Measurements from ENCODE around the gene RAB6A. TPM values are rescaled to one million over a fixed set of nuclear protein-coding genes. Genes with fewer than 3 reads are reported as not detected.

The RAB6A gene
- total RNA-seq, 2 donors from 2014 or later = 94.7 to 104 TPM

DNA sequence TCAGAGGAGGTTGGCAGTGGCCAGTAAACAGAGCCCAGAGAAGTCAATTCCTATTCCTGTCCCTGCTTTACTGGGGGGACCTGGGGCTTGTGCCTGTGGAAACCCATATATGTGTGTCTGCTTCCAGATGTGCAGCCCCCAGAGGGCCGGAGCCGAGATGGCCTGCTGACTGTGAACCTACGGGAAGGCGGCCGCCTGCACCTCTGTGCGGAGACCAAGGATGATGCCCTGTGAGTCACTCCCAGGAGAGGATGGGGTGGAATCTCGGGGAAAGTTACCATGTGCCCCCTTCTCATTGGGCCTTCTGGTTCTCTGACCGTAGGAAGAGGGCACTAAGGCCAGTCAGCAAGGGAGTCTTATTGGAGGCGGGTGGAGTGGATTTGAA lies 109.2 kb downstream of the RAB6A start:
- Histone ChIP-seq H3K36me3 (no peaks in the 10 kb centered on the region), H3K4me1 (no peaks in the 10 kb centered on the region), H3K27me3 (no peaks in the 10 kb centered on the region), H3K27ac (no peak overlapping the region), H3K9me3 (no peaks in the 10 kb centered on the region), H3K4me3 (no peak overlapping the region)
- no peak for DNase-seq (ENCODE audit: low spot score)
- TF ChIP-seq CTCF (IDR thresholded peaks at IDR 0.05) = no peak

DNA sequence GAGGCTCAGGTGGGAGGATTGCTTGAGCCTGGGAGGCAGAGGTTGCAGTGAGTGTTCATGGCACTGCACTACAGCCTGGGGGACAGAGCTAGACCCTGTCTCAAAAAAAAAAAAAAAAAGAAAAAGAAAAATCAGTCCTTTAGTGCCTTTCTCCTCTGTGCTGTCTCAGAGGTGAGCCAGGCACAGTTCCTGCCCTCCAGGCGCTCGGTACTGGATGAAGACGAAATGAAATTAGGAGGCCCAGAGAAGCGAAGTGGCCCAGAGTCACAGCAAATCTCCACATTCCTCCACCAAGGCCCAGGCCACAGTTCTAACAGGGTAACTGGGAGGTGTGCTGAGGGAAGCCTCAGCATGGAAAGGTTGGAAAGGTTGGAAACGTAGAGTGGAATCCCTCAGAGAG lies 109.6 kb downstream of the RAB6A start:
- TF ChIP-seq CTCF (IDR thresholded peaks at IDR 0.05) = no peak
- Histone ChIP-seq H3K36me3 (no peaks in the 10 kb centered on the region), H3K4me3 (no peak overlapping the region), H3K9me3 (no peaks in the 10 kb centered on the region), H3K27ac (no peak overlapping the region), H3K27me3 (no peaks in the 10 kb centered on the region), H3K4me1 (no peaks in the 10 kb centered on the region)
- no peak for DNase-seq (ENCODE audit: low spot score)

GRCh38 chr11:73650400-73650799 lies 110.5 kb downstream of the RAB6A start:
- Histone ChIP-seq H3K4me1 (no peaks in the 10 kb centered on the region), H3K36me3 (no peaks in the 10 kb centered on the region), H3K9me3 (no peaks in the 10 kb centered on the region), H3K4me3 (no peak overlapping the region), H3K27ac (no peak overlapping the region), H3K27me3 (no peaks in the 10 kb centered on the region)
- no peak for TF ChIP-seq CTCF (IDR thresholded peaks at IDR 0.05)
- no peak for DNase-seq (ENCODE audit: low spot score)

DNA sequence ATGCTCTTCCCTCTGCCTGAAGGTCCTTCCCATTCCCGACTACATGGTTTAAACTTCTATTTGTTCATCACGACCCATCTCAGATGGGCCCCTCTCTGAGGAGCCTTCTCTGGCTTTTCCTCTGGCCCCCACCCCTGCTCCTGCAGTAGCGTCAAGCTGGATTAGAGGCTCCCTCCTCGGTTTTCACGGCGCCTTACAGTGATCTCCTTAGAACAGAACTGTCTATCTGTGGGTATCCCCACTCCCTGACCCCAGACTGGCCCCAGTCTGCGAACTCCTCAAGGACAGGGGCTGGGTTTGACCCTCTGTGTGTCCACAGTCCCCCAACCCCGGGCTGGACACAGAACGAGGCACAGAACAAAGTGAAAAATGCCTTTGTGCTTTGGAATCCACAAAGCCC lies 111.7 kb downstream of the RAB6A start:
- H3K27ac ChIP-seq = no peak overlapping the region
- H3K36me3 ChIP-seq = no peaks in the 10 kb centered on the region
- no peak for DNase-seq (ENCODE audit: low spot score)
- TF ChIP-seq CTCF (IDR thresholded peaks at IDR 0.05) = no peak
- H3K9me3 ChIP-seq = no peaks in the 10 kb centered on the region
- H3K27me3 ChIP-seq = no peaks in the 10 kb centered on the region
- no peak overlapping the region for H3K4me3 ChIP-seq
- no peaks in the 10 kb centered on the region for H3K4me1 ChIP-seq

DNA sequence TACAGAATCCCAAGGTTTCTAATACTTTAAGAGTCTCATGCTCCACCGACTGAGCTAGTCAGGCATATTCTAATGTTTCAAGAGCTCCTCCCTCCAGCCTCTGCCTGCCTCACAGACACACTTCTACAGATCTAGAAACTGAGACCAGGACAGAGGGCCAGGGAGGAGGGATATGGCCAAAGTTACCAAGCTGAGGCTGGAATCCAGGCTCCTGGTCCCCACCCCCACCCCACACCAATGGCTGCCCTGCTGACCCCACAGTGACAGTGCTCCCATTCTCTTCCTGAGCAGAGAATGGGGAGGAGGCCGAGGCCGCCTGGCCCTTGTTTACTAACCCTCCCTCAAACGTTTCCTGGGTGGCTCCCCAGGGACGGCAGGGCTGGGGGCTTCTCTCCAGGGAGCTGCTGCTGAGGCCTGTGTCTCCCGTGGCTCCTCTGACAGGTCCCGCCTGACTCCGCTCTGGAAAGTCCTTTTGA lies 112.3 kb downstream of the RAB6A start:
- Histone ChIP-seq H3K4me3 (no peak overlapping the region), H3K27ac (no peak overlapping the region)

More for the DNA sequence above, 112.3 kb downstream of the RAB6A start:
- no peak for TF ChIP-seq CTCF (IDR thresholded peaks at IDR 0.05)
- Histone ChIP-seq H3K27me3 (no peaks in the 10 kb centered on the region), H3K36me3 (no peaks in the 10 kb centered on the region), H3K9me3 (no peaks in the 10 kb centered on the region), H3K4me1 (no peaks in the 10 kb centered on the region)
- no peak for DNase-seq (ENCODE audit: low spot score)

Measured in right atrium auricular region (tissue), 2 donors.